HepG2 (cell line): Measurements from ENCODE around the gene RAB30. TPM values are rescaled to one million over a fixed set of nuclear protein-coding genes. Genes with fewer than 3 reads are reported as not detected.

Source experiments
- ATAC-seq: fragments of 200-7000 bp; cut with Tn5 transposase; 3 replicates; pipeline ENCODE4 v1.9.1; 2020; ENCODE audit warnings: mild to moderate bottlenecking, moderate library complexity
- BruUV-seq: library from RNA; stranded (reverse); fragments of 400-500 nt; replicated peaks from 2 replicates; lab custom pipeline; 2021; lab: Mats Ljungman, UMichigan
- CTCF ChIA-PET: fragments of 300-600 bp; formaldehyde crosslinking; extraction: SDS; loops from one replicate; lab custom pipeline; 2021; ENCODE audit warnings: low total read pairs, inconsistent platforms, low intra/inter-chr PET ratio; lab: Yijun Ruan, JAX
- POLR2A ChIA-PET: fragments of 350-600 bp; sonication (Branson Sonifier 250); formaldehyde crosslinking; loops from one replicate; lab custom pipeline; 2020; ENCODE audit warnings: antibody characterized with exemption, inconsistent platforms; lab: Yijun Ruan, JAX
- DNase-seq: peaks from one replicate; pipeline ENCODE4 v3.0.0-alpha.2; 2015; ENCODE audit warnings: low spot score
- FAIRE-seq: peaks from 3 replicates; lab custom pipeline; 2011; peaks lifted over from hg19 to GRCh38; lab: Jason Lieb, UNC
- H2AFZ ChIP-seq: one replicate; pipeline ENCODE4 v1.6.1; 2011; ENCODE audit warnings: low read length, inconsistent platforms
- H3K27ac ChIP-seq: fragments of 300-600 bp; 3 replicates; pipeline ENCODE4 v1.8.0; 2011; ENCODE audit warnings: mixed run types, mild to moderate bottlenecking, mixed read lengths, low read length, inconsistent platforms; ENCODE audit not compliant: insufficient read depth; ENCODE audit errors: extremely low read length
- H3K27me3 ChIP-seq, 2 experiments: fragments of 200-600 bp in 1 of 2; 2 replicates in 1 of 2; 3 replicates in 1 of 2; pipeline versions ENCODE4 v1.6.0 to v1.8.0; 2011; ENCODE audit warnings: low read length in 2 of 2, mild to moderate bottlenecking in 2 of 2, moderate library complexity in 2 of 2, inconsistent platforms in 1 of 2; ENCODE audit not compliant: insufficient read depth in 2 of 2, control insufficient read depth in 1 of 2
- H3K36me3 ChIP-seq, 2 experiments: fragments of 200-600 bp in 1 of 2; replicated peaks in 1 of 2; 2 replicates in 1 of 2; 3 replicates in 1 of 2; pipeline versions ENCODE4 v1.5.1 to v1.8.0; 2011; ENCODE audit warnings: low read length in 2 of 2, inconsistent platforms in 1 of 2; ENCODE audit not compliant: insufficient read depth in 2 of 2, control insufficient read depth in 1 of 2
- H3K4me1 ChIP-seq: 2 replicates; pipeline ENCODE4 v1.5.1; 2012; ENCODE audit warnings: low read length, inconsistent platforms; ENCODE audit not compliant: insufficient read depth
- H3K4me2 ChIP-seq: 2 replicates; pipeline ENCODE4 v1.6.0; 2011; ENCODE audit warnings: low read depth, low read length, inconsistent platforms
- H3K4me3 ChIP-seq, 3 experiments: fragments of 200-600 bp in 1 of 3; sonication (generic), shearing (Covaris generic) in 1 of 3; replicated peaks in 1 of 3; 2 replicates each; pipeline ENCODE4 v1.5.1; 2011 to 2016; ENCODE audit warnings: low read length in 3 of 3, inconsistent platforms in 2 of 3, low read depth in 2 of 3, mild to moderate bottlenecking in 2 of 3, control low read depth in 1 of 3, mixed read lengths in 1 of 3; ENCODE audit not compliant: insufficient read depth in 1 of 3
- H3K79me2 ChIP-seq: one replicate; pipeline ENCODE4 v1.6.1; 2011; ENCODE audit warnings: low read length, inconsistent platforms; ENCODE audit not compliant: insufficient read depth
- H3K9ac ChIP-seq: 2 replicates; pipeline ENCODE4 v1.6.0; 2011; ENCODE audit warnings: mild to moderate bottlenecking, low read depth, low read length, inconsistent platforms; ENCODE audit not compliant: insufficient read depth
- H3K9me3 ChIP-seq: 2 replicates; pipeline ENCODE4 v1.5.1; 2012; ENCODE audit warnings: mild to moderate bottlenecking, low read length
- H4K20me1 ChIP-seq: 2 replicates; pipeline ENCODE4 v1.6.0; 2011; ENCODE audit warnings: inconsistent platforms, mild to moderate bottlenecking, low read length, moderate library complexity; ENCODE audit not compliant: insufficient read depth
- JDP2 ChIP-seq: sonication (generic); formaldehyde crosslinking; IDR thresholded peaks from 2 replicates; pipeline ENCODE4 v1.8.1; 2022; ENCODE audit warnings: missing genetic modification reagents, borderline replicate concordance
- MED1 ChIP-seq: sonication (generic); formaldehyde crosslinking; IDR thresholded peaks from 2 replicates; pipeline ENCODE4 v1.4.0; 2020; ENCODE audit warnings: missing genetic modification reagents
- MEIS2 ChIP-seq: sonication (generic); formaldehyde crosslinking; IDR thresholded peaks from 2 replicates; pipeline ENCODE4 v1.9.0; 2021; ENCODE audit warnings: mild to moderate bottlenecking, missing genetic modification reagents
- PHB2 ChIP-seq: fragments of 450-650 bp; IDR thresholded peaks from 2 replicates; pipeline ENCODE4 v1.6.1; 2018; ENCODE audit not compliant: partially characterized antibody
- RAD21 ChIP-seq: fragments of 450-650 bp; formaldehyde crosslinking; IDR thresholded peaks from 2 replicates; pipeline ENCODE4 v1.5.0; 2020; ENCODE audit warnings: mild to moderate bottlenecking
- RBAK ChIP-seq: sonication (generic); formaldehyde crosslinking; IDR thresholded peaks from 2 replicates; pipeline ENCODE4 v1.5.1; 2020; ENCODE audit warnings: mild to moderate bottlenecking, missing genetic modification reagents
- U2AF1 ChIP-seq: fragments of 200-400 bp; formaldehyde crosslinking; optimal IDR thresholded peaks from 2 replicates; pipeline ENCODE3; 2017; ENCODE audit warnings: mild to moderate bottlenecking, low read depth, low read length
- YEATS2 ChIP-seq: sonication (generic); formaldehyde crosslinking; IDR thresholded peaks from 2 replicates; pipeline ENCODE4 v1.4.0; 2020; ENCODE audit warnings: missing genetic modification reagents, borderline replicate concordance
- ZNF354B ChIP-seq: sonication (generic); formaldehyde crosslinking; IDR thresholded peaks from 2 replicates; pipeline ENCODE4 v1.8.0; 2022; ENCODE audit warnings: mild to moderate bottlenecking, missing genetic modification reagents
- WGBS: methylation state at CpG from one replicate; pipeline ENCODE4 v1.1.6; 2017; ENCODE audit warnings: low lambda C conversion rate; 5-methylcytosine and 5-hydroxymethylcytosine counted together
- in situ Hi-C: cut with HindIII; loops from 2 replicates; pipeline ENCODE4 v1.10.0; 2017; ENCODE audit warnings: low pct_unique_long_range_greater_than_20kb; ENCODE audit not compliant: extremely low pct_ligation_motif_present
- intact Hi-C: fragments of 100-400 bp; cut with micrococcal nuclease; formaldehyde crosslinking; loops from one replicate; pipeline ENCODE4 v1.10.0; 2022; ENCODE audit not compliant: unreplicated experiment
- polyA plus RNA-seq, 8 experiments: library from polyadenylated mRNA; depleted of rRNA in 3 of 8; stranded (reverse) in 7 of 8; unstranded in 1 of 8; fragments of >200 nt; fragmentation: Illumina TruSeq in 4 of 8; extraction: Trizol in 4 of 8; gene quantifications; 2 replicates each; pipeline versions ENCODE4 v1.2.1 to v1.2.3, GENCODE V29; 2011 to 2016; ENCODE audit warnings: low read depth in 4 of 8, missing spikeins in 1 of 8, mixed read lengths in 1 of 8; ENCODE audit not compliant: insufficient read depth in 1 of 8
- total RNA-seq, 5 experiments: library from RNA; depleted of rRNA; stranded (reverse); fragments of >200 nt; fragmentation: Illumina TruSeq; extraction: Trizol; gene quantifications; 2 replicates each; pipeline ENCODE4 v1.2.3, GENCODE V29; 2016; ENCODE audit warnings: low read depth in 1 of 5
- TF ChIP-seq, protein P1 (sequence below): sonication (generic); formaldehyde crosslinking; IDR thresholded peaks from 2 replicates; pipeline ENCODE4 v1.5.1; 2020; ENCODE audit warnings: missing genetic modification reagents, mild to moderate bottlenecking, borderline replicate concordance

Gene RAB30
- total and polyA plus RNA-seq, 2 of the 13 experiments (the other 11 are each of a cell fraction or from before 2014, with no cell fraction given) = 3.7 to 5.0 TPM

GRCh38 chr11:82995754-82996398 is 75.8 kb downstream of the RAB30 start:
- Histone ChIP-seq H3K27me3 (no peaks in the 10 kb centered on the region), H4K20me1 (no peaks in the 10 kb centered on the region), H3K9me3 (no peaks in the 10 kb centered on the region), H3K4me1 (peaks cover 35% of the 10 kb centered on the region), H3K79me2 (peaks cover 4% of the 10 kb centered on the region), H3K27ac (no peak overlapping the region), H2AFZ (no peak overlapping the region), H3K36me3 (peaks cover 0 to 2% of the 10 kb centered on the region in 2 experiments; a peak in 2 of 5 replicates), H3K4me3 (no peak overlapping the region), H3K9ac (no peak overlapping the region), H3K4me2 (no peak overlapping the region)
- intact Hi-C loops (no loop called here), in situ Hi-C loops (no loop called here)
- no peak for FAIRE-seq
- 94% methylated on average over 4 of the region's 4 CpGs for WGBS
- TF ChIP-seq JDP2 (CRISPR knock-in tag) = no peak
- TF ChIP-seq MEIS2 = no peak
- no peak for TF ChIP-seq YEATS2
- no peak for TF ChIP-seq U2AF1
- no peak for TF ChIP-seq RBAK
- BruUV-seq = no TSS peak
- POLR2A ChIA-PET = interaction anchor here (1.9 kb wide), 1 partner anchor 12 kb away, joined by 6 read pairs; no protein-coding TSS in a partner anchor
- no peak for ATAC-seq
- CTCF ChIA-PET = no interaction called here
- no peak for DNase-seq

- Histone ChIP-seq H3K27me3 (no peaks in the 10 kb centered on the region), H3K27ac (no peak overlapping the region), H3K4me2 (no peak overlapping the region), H3K79me2 (peaks cover 3% of the 10 kb centered on the region), H3K9ac (no peak overlapping the region), H3K9me3 (no peaks in the 10 kb centered on the region), H4K20me1 (no peaks in the 10 kb centered on the region), H3K4me3 (no peak overlapping the region), H3K4me1 (peaks cover 37% of the 10 kb centered on the region), H3K36me3 (peaks cover 0 to 2% of the 10 kb centered on the region in 2 experiments; a peak in 2 of 5 replicates), H2AFZ (no peak overlapping the region)
- BruUV-seq = no TSS peak
- POLR2A ChIA-PET = interaction anchor here (1.9 kb wide), 1 partner anchor 13 kb away, joined by 6 read pairs; no protein-coding TSS in a partner anchor
- CTCF ChIA-PET = no interaction called here
- intact Hi-C loops (no loop called here), in situ Hi-C loops (no loop called here)
- no peak for ATAC-seq
- no peak for DNase-seq
- 87% methylated on average over 2 of the region's 2 CpGs for WGBS
- no peak for FAIRE-seq
- TF ChIP-seq ZNF354B = no peak
- no peak for TF ChIP-seq MED1 (CRISPR knock-in tag)
- TF ChIP-seq, protein P1, sequence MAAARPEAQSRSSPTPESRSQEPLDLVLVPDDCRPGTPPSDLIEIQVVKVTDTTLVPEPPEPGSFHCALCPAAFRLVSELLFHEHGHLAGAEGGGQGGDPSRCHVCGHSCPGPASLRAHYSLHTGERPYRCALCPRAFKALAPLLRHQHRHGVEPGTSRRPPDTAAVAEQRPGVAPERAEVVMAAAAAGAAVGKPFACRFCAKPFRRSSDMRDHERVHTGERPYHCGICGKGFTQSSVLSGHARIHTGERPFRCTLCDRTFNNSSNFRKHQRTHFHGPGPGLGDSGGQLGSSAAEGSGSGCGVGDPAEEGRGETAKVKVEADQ (CRISPR knock-in tag) = no peak
- TF ChIP-seq PHB2 = no peak
- TF ChIP-seq RAD21 = no peak
- TF ChIP-seq, all 625 proteins: peak for 0
These were observed 76.5 kb downstream of the RAB30 start for GRCh38 chr11:82995235-82995634.
